ENCODE data around the gene PRCC. TPM values are rescaled to one million over a fixed set of nuclear protein-coding genes. Genes with fewer than 3 reads are reported as not detected.

The PRCC gene
- total and polyA plus RNA-seq, 2 of the 13 experiments (the other 11 are each of a cell fraction or from before 2014, with no cell fraction given), result 24.2 to 40.5 TPM

DNA sequence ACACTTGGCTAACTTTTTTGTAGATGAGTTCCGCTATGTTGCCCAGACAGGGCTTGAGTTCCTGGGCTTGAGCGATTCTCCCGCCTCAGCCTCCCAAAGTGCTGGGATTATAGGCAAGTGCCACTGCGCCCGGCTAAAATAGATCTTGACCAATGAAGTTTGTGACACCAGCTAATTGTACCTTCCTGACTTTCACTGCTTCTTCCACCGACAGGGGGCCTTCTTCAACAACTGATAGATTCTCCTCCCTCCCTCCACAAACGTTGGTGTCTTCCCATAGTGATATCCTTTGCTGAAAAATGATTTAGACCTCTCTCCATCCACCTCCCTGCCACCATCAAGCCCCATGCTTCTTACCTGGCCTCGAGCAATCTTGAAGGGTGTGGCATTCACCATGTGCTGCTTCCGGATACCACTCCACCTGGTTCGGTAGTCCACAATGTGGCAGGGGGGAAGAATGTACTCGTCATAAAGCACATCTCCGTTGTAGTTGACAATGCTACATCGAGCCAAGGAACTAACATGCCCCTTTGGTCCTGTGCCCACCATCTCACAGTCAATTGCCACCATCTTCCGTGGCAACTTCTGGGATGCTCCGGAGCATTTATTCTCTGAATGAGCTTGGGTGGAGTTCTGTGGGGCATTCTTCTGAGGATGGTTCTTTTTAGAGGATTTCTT lies 40.6 kb upstream of the PRCC start:
- FAIRE-seq (peak; percentile 67), DNase-seq (ENCODE audit: low spot score) (peak; percentile 64), ATAC-seq (peak; percentile 23)
- peak overlapping the region; percentile 66 to 100 (median 98) for H3K4me3 ChIP-seq (replicated peaks in 1 of 3; ENCODE audit: insufficient read depth in 1 of 3, low read depth in 2 of 3, low read length in 3 of 3)
- no peaks in the 10 kb centered on the region for H3K9me3 ChIP-seq (ENCODE audit: low read length)
- intact Hi-C loops (cut with micrococcal nuclease; ENCODE audit: unreplicated experiment), result loop anchor here (1.0 to 10.0 kb wide), 4 partner anchors 37 to 71 kb away; partner anchors contain the start of gene PRCC
- H3K79me2 ChIP-seq (ENCODE audit: insufficient read depth, low read length), result peaks cover 59% of the 10 kb centered on the region
- peak overlapping the region; percentile 97 for H3K4me2 ChIP-seq (ENCODE audit: low read depth, low read length)
- WGBS (ENCODE audit: low lambda C conversion rate), result 48% methylated on average over 15 of the region's 15 CpGs
- H3K9ac ChIP-seq (ENCODE audit: insufficient read depth, low read depth, low read length), result peak overlapping the region; percentile 89
- H3K4me1 ChIP-seq (ENCODE audit: insufficient read depth, low read length), result peaks cover 49% of the 10 kb centered on the region
- H3K27ac ChIP-seq (ENCODE audit: extremely low read length, insufficient read depth, low read length), result no peak overlapping the region
- peaks cover 11 to 21% of the 10 kb centered on the region in 2 experiments for H3K36me3 ChIP-seq (replicated peaks in 1 of 2; ENCODE audit: control insufficient read depth in 1 of 2, insufficient read depth in 2 of 2, low read length in 2 of 2)
- in situ Hi-C loops (cut with HindIII; ENCODE audit: extremely low pct_ligation_motif_present, low pct_unique_long_range_greater_than_20kb), result loop anchor here (5.0 kb wide), 2 partner anchors 39 to 41 kb away; partner anchors contain the start of gene PRCC
- ChIA-PET POLR2A (interaction anchor here (1.0 to 5.7 kb wide), 10 partner anchors 14 to 133 kb away, joined by 3 to 100 read pairs (median 13); partner anchors contain the start of genes CRABP2, HDGF, INSRR and MRPL24), CTCF (ENCODE audit: low intra/inter-chr PET ratio, low total read pairs) (interaction anchor here (0.9 to 5.7 kb wide), 9 partner anchors 34 to 100 kb away, joined by 3 to 119 read pairs (median 4); no protein-coding TSS in a partner anchor)
- peaks cover 17% of the 10 kb centered on the region for H4K20me1 ChIP-seq (ENCODE audit: insufficient read depth, low read length)
- no peaks in the 10 kb centered on the region; a peak in 1 of 5 replicates for H3K27me3 ChIP-seq (ENCODE audit: control insufficient read depth in 1 of 2, insufficient read depth in 2 of 2, low read length in 2 of 2)
- BruUV-seq (replicated peaks), result no TSS peak
- no peak overlapping the region for H2AFZ ChIP-seq (ENCODE audit: low read length)
- TF ChIP-seq SAP130 (CRISPR knock-in tag; IDR thresholded peaks at IDR 0.05; ENCODE audit: low read depth) (peak; percentile 20; the same call in 1 of the 2 replicates), HMGXB4 (CRISPR knock-in tag; IDR thresholded peaks at IDR 0.05; ENCODE audit: borderline replicate concordance in 1 of 2, low read depth in 1 of 2) (peak in 1 of 2 experiments; percentile 71; a peak in 1 of 4 replicates), ZNF788 (CRISPR knock-in tag; IDR thresholded peaks at IDR 0.05; ENCODE audit: borderline replicate concordance) (no peak; the same call in 1 of the 2 replicates), GATAD1 (CRISPR knock-in tag; IDR thresholded peaks at IDR 0.05) (peak; percentile 58), TOPORS (CRISPR knock-in tag; IDR thresholded peaks at IDR 0.05) (no peak), ZNF318 (CRISPR knock-in tag; IDR thresholded peaks at IDR 0.05) (0 out of 2 replicates have a peak, but pooled peaks have one; percentile 65), STAG1 (CRISPR knock-in tag; IDR thresholded peaks at IDR 0.05) (peak; percentile 64), RAD21 (CRISPR knock-in tag; IDR thresholded peaks at IDR 0.05) (peak; percentile 51; the same call in 1 of the 2 replicates), ZNF44 (CRISPR knock-in tag; IDR thresholded peaks at IDR 0.05) (no peak)
- TF ChIP-seq, protein P1, sequence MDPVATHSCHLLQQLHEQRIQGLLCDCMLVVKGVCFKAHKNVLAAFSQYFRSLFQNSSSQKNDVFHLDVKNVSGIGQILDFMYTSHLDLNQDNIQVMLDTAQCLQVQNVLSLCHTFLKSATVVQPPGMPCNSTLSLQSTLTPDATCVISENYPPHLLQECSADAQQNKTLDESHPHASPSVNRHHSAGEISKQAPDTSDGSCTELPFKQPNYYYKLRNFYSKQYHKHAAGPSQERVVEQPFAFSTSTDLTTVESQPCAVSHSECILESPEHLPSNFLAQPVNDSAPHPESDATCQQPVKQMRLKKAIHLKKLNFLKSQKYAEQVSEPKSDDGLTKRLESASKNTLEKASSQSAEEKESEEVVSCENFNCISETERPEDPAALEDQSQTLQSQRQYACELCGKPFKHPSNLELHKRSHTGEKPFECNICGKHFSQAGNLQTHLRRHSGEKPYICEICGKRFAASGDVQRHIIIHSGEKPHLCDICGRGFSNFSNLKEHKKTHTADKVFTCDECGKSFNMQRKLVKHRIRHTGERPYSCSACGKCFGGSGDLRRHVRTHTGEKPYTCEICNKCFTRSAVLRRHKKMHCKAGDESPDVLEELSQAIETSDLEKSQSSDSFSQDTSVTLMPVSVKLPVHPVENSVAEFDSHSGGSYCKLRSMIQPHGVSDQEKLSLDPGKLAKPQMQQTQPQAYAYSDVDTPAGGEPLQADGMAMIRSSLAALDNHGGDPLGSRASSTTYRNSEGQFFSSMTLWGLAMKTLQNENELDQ (CRISPR knock-in tag; IDR thresholded peaks at IDR 0.05; ENCODE audit: borderline replicate concordance), result no peak
